GM12864 (cell line): ENCODE measurements around the gene HCFC1R1.

ENCODE experiments used
- DNase-seq: peaks from one replicate; pipeline ENCODE4 v3.0.0-alpha.2; 2011; ENCODE audit warnings: low read depth
- H3K4me3 ChIP-seq: 2 replicates; pipeline ENCODE4 v1.5.1; 2011; ENCODE audit warnings: mild to moderate bottlenecking, low read depth, low read length, control low read depth
- TF ChIP-seq, protein P1 (sequence below): IDR thresholded peaks from 2 replicates; pipeline ENCODE4 v1.5.1; 2011; ENCODE audit warnings: low read depth, mild to moderate bottlenecking, moderate library complexity, low read length, control low read depth, inconsistent platforms; ENCODE audit errors: missing control alignments

HCFC1R1 gene

GRCh38 chr16:3001316-3001715, 22.4 kb downstream of the HCFC1R1 start:
- no peak overlapping the region for H3K4me3 ChIP-seq
- TF ChIP-seq, protein P1, sequence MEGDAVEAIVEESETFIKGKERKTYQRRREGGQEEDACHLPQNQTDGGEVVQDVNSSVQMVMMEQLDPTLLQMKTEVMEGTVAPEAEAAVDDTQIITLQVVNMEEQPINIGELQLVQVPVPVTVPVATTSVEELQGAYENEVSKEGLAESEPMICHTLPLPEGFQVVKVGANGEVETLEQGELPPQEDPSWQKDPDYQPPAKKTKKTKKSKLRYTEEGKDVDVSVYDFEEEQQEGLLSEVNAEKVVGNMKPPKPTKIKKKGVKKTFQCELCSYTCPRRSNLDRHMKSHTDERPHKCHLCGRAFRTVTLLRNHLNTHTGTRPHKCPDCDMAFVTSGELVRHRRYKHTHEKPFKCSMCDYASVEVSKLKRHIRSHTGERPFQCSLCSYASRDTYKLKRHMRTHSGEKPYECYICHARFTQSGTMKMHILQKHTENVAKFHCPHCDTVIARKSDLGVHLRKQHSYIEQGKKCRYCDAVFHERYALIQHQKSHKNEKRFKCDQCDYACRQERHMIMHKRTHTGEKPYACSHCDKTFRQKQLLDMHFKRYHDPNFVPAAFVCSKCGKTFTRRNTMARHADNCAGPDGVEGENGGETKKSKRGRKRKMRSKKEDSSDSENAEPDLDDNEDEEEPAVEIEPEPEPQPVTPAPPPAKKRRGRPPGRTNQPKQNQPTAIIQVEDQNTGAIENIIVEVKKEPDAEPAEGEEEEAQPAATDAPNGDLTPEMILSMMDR: no peak
- no peak for DNase-seq

DNA sequence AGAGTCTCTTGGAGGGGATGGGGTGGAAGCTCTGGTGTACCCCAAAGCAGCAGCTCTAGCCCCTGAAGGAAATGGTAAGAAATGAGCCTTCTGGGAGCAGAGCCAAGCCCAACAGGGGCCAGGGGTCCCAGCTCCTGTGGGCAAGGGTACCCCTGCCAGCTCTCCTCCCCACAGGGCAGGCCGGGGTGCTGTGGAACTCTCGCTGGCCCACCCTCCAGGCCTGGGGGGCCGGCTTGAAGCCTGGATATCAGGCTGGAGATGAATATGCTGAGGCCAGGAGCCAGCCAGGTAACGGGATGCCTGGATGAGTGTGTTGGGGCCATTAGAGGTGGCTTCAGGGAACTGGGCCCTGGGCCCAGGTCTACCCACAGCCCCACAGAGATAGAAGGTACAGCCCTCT, 23.2 kb downstream of the HCFC1R1 start:
- DNase-seq: no peak
- H3K4me3 ChIP-seq: no peak overlapping the region
- TF ChIP-seq, protein P1: no peak

- TF ChIP-seq, protein P1: no peak
- no peak overlapping the region for H3K4me3 ChIP-seq
- no peak for DNase-seq
These were observed 23.8 kb downstream of the HCFC1R1 start for GRCh38 chr16:2999929-3000328.

DNA sequence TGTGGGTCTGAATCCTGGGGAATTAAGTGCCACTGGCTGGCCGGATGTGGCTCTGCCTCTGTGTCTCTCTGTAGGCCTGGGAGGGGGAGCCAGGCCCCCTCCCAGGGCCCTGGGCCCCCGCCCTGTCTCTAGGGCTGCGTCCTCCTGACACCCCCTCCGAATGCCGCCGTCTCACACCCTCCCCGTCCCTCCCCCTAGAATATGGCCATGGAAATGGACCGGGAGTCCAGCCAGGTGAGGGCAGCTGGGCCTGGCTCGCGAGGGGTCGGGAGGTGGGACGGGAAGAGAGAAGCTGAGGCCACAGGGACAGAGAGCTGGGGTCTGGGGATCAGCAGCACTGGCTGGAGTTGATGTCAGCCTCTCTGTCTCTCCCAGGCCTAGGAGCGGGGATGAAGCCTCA, 27.4 kb downstream of the HCFC1R1 start:
- H3K4me3 ChIP-seq: no peak overlapping the region
- DNase-seq: no peak
- TF ChIP-seq, protein P1: no peak

DNA sequence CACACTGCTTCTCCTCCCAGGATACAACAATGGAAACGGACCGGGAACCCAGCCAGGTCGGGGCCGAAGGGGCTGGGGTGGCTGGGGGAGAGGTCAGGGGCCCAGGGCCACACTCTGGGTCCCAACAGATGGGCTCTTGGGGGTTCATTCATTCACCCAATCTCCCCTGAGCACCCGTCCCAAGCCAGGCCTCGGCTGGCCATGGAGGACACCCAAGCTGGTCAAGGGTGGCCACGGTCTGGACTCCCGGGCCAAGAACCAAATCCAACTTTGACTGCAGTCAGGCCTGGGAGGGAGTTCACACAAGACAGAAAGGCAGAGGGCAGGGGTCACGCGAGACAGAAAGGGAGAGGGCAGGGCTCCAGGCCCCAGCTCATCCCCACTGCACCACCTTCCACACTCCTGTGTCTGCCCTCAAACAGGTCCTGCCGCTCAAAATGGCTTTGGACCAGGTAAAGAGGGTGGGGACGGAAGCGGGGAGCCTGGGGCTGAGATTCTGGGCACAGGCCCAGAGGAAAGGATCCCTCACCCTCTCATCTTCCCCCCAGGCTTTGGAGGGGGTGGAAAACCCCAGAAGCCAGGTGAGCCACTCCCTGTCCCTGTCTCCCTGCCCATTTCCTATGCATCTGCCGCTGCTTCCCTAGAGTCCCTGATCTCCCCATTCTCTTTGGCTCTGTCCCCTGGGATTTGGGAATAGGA, 31.2 kb downstream of the HCFC1R1 start:
- no peak overlapping the region for H3K4me3 ChIP-seq
- TF ChIP-seq, protein P1: no peak
- no peak for DNase-seq

GRCh38 chr16:2991566-2992261, 32.0 kb downstream of the HCFC1R1 start:
- no peak for DNase-seq
- no peak overlapping the region for H3K4me3 ChIP-seq
- TF ChIP-seq, protein P1: no peak
